ENCODE measurements around the gene GPR62. TPM values are rescaled to one million over a fixed set of nuclear protein-coding genes. Genes with fewer than 3 reads are reported as not detected.

Gene GPR62
- total RNA-seq, 2 experiments from 2014 or later, result not detected

DNA sequence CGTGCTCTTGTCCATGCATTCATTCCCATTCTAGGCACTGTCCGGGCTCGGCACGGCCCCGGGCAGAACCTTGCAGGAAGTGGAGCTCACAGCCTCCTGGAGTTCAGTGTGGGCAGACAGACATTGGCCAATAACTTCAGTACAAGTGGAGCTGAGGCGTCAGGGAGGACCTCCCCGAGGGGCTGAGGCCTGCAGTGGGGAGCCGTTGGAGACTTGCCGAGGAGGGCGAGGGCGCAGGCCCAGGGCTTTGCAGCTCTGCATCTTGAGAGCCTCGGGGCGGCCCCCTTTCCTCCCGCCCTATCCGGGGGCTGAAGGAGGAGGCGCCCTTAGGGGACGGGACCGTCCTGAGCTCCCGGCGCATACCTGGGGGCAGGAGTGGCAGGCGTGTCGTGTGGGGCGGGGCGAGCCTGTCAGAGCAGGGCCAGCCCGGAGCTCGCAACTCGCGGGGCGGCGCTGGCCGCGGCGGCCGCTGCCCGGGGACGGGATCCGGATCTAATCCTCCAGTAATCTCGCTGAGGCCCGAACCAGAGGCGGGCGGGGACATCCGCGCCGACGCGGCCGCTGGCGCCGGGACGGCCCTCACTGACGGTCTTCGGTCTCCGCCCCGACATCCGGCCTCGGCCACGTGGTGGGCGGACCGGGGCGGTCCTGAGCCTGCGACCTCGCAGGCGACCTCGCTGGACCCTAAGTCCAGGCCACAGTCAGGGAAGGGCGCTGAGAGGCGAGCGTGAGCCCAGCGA is 27.8 kb downstream of the GPR62 start, which contains the start of gene ACY1:
Gene ACY1, plus strand, starts transcription at position 698 of the 740 bp plus-strand sequence. CDS start 530 bp downstream, outside the sequence.
- POLR2A ChIA-PET, result interaction anchor here (0.7 to 4.4 kb wide), 10 partner anchors 8 to 470 kb away, joined by 3 to 84 read pairs (median 4); partner anchors contain the start of genes ABHD14A, ABHD14B, PARP3 and RPL29
- CTCF ChIA-PET, result interaction anchor here (0.8 to 4.1 kb wide), 8 partner anchors 9 to 296 kb away, joined by 3 to 31 read pairs (median 8); partner anchors contain the start of genes ABHD14A, ABHD14B, PARP3 and RPL29

DNA sequence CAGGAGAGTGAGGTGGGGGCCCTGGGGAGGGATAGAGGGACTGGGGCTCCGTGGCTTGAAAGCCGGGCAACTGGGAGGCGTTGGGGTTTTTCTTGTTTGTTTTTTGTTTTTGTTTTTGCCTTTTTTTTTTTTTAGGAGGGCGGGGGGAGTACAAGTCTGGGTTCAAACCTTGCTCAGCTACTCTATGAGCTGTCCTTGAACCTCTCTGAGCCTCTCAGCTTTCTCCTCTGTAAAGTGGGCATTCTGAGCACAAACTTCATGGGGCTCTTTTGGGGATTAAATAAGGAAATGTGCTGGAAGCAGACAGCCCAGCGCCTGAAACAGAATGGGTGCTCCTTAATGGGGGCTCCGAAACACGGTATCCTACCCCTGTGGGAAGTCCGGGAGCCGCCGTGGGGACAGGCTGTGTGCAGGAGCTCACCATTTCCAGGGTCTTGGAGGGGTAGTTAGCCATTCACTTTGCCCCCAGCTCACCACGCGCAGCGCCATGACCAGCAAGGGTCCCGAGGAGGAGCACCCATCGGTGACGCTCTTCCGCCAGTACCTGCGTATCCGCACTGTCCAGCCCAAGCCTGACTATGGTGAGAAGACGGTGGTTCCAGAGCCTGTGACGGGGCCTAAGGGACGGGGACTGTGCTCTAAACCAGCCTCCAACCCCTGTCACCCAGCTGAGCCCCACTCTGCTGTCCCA is 28.5 kb downstream of the GPR62 start:
- CTCF ChIA-PET, result interaction anchor here (0.6 to 4.1 kb wide), 7 partner anchors 10 to 295 kb away, joined by 3 to 31 read pairs (median 6); partner anchors contain the start of genes ABHD14A, ABHD14B, PARP3 and RPL29
- POLR2A ChIA-PET, result interaction anchor here (0.6 to 4.4 kb wide), 10 partner anchors 9 to 1643 kb away, joined by 3 to 84 read pairs (median 5); partner anchors contain the start of genes ABHD14A, ABHD14B, PARP3 and RASSF1

DNA sequence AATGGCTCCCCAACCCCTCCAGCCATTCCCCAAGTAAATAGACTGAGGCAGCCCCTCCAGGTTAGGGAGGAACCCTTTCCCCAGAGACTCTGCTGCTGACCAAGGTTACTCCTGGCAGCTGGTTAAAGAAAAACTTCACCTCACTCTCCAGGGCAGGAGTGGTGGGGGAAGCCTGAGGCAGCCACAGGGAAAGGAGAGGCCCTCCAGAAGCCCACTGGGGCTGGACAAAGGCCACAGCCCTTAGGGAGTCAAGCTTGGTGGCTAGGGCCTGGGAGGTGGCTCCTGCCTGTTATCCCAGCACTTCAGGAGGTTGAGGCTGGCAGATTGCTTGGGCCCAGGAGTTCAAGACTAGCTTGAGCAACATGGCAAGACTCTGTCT is 29.1 kb downstream of the GPR62 start:
- ChIA-PET POLR2A (interaction anchor here (0.7 to 4.4 kb wide), 3 partner anchors 9 to 293 kb away, joined by 4 to 84 read pairs (median 5); partner anchors contain the start of gene RPL29), CTCF (interaction anchor here (0.7 to 4.1 kb wide), 5 partner anchors 10 to 156 kb away, joined by 3 to 31 read pairs (median 10); partner anchors contain the start of genes ABHD14A, ABHD14B, PARP3 and RPL29)

DNA sequence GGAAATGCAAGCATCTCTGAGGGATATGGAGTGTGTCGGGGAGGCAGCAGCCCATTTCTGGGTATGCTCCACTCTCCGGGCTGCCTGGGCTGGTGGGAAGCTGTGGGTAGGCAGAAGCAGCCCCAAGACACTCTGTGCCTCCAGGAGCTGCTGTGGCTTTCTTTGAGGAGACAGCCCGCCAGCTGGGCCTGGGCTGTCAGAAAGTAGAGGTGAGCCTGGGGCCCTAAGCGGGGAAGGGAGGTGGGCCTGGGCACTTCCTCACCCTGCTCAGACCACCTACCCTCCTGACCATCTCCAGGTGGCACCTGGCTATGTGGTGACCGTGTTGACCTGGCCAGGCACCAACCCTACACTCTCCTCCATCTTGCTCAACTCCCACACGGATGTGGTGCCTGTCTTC is 29.9 kb downstream of the GPR62 start:
- ChIA-PET POLR2A (interaction anchor here (4.4 kb wide), 1 partner anchor 9 kb away, joined by 84 read pairs; the partner anchor contains the start of gene RPL29), CTCF (interaction anchor here (2.1 to 4.1 kb wide), 2 partner anchors 9 to 43 kb away, joined by 6 to 31 read pairs; partner anchors contain the start of genes PARP3, RPL29 and RRP9)

DNA sequence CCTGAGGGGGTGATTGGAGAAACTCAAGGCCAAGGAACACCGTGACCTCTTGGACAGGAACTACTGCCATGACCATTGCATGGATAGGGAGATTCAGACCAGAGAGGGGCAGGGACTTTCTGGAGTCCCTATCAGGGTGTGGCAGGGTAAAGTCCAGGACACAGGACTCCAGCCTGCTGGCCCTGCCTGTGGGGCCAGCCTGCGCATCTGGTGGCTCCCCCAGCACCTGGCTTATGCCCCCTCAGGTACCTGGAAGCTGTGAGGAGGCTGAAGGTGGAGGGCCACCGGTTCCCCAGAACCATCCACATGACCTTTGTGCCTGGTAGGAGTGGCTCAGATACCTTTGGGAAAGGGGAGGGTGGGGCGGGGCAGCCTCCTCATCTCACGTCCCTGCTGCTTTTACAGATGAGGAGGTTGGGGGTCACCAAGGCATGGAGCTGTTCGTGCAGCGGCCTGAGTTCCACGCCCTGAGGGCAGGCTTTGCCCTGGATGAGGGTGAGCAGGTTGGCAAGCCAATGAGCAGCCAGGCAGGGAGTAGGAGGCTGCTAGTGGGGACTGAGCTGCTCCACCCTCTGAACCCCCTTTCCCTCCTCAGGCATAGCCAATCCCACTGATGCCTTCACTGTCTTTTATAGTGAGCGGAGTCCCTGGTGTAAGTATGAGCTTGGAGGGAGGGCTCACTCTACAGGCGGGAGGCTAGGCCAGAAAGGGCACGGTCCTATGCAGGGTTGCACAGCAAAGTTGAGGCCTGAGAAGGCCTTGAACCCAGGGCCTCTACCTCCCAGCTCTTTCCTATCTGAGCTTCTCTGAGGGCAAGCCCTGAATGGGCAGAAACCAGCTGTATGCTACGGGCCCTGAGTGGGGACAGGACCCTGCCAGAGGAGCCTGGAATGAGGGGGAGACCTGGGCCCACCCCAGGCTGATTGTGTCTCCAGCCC is 31.1 kb downstream of the GPR62 start:
- POLR2A ChIA-PET, result no interaction called here
- CTCF ChIA-PET, result no interaction called here

DNA sequence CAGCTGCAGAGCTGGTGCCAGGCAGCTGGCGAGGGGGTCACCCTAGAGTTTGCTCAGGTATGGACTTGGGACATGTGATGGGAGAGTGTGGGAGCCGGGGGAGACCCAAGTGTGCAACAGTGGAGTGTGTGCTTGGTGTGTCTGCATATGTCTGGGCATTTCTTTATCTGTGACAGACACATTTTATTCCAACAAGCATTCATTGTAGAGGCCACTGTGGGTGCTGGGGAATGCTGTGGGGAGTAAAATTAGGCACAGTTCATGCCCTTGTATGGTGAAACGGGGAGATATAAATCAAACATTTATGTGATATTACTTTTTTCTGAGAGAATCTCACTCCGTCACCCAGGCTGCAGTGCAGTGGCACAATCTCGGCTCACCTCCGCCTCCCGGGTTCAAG is 32.4 kb downstream of the GPR62 start:
- ChIA-PET CTCF (no interaction called here), POLR2A (no interaction called here)

DNA sequence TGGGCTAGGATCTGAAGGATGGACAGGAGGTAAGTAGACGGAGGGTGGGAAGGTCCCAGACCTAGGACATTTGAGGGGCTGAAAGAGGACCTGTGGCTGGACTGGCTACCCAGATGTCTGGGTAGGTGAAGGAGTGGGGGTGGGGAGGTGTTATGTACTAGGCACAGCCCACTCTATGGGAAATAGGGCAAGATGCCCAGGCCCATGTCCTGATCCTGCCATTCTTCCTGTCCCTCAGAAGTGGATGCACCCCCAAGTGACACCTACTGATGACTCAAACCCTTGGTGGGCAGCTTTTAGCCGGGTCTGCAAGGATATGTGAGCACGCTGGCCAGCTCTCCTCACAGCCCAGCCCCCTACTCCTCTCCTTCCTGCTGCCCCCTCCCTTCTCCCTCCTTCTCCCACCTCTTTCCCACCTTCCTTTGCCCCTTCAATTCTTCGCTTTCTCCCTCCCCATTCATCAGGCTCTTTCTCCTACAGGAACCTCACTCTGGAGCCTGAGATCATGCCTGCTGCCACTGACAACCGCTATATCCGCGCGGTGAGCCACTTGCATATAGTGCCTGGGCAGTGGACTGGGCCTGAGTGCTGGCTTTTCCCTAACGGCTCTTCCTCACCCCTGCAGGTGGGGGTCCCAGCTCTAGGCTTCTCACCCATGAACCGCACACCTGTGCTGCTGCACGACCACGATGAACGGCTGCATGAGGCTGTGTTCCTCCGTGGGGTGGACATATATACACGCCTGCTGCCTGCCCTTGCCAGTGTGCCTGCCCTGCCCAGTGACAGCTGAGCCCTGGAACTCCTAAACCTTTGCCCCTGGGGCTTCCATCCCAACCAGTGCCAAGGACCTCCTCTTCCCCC is 33.3 kb downstream of the GPR62 start:
- POLR2A ChIA-PET, result no interaction called here
- CTCF ChIA-PET, result no interaction called here

DNA sequence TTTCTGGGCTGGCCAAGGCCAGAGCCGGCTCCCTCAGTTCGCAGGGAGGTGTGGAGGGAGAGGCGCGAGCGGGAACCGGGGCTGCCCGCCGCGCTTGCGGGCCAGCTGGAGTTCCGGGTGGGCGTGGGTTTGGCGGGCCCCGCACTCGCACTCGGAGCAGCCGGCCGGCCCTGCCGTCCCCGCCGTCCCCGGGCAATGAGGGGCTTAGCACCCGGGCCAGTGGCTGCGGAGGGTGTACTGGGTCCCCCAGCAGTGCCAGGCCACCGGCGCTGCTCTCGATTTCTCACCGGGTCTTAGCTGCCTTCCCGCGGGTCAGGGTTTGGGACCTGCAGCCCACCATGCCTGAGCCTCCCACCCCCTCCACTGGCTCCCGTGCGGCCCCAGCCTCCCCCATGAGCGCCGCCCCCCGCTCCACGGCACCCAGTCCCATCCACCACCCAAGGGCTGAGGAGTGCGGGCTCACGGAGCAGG is 35.4 kb downstream of the GPR62 start:
- CTCF ChIA-PET, result interaction anchor here (0.7 kb wide), 2 partner anchors 66 to 222 kb away, joined by 3 to 4 read pairs; partner anchors contain the start of gene DUSP7
- POLR2A ChIA-PET, result interaction anchor here (1.0 to 1.3 kb wide), 2 partner anchors 17 to 66 kb away, joined by 3 read pairs; partner anchors contain the start of genes ABHD14B and DUSP7

DNA sequence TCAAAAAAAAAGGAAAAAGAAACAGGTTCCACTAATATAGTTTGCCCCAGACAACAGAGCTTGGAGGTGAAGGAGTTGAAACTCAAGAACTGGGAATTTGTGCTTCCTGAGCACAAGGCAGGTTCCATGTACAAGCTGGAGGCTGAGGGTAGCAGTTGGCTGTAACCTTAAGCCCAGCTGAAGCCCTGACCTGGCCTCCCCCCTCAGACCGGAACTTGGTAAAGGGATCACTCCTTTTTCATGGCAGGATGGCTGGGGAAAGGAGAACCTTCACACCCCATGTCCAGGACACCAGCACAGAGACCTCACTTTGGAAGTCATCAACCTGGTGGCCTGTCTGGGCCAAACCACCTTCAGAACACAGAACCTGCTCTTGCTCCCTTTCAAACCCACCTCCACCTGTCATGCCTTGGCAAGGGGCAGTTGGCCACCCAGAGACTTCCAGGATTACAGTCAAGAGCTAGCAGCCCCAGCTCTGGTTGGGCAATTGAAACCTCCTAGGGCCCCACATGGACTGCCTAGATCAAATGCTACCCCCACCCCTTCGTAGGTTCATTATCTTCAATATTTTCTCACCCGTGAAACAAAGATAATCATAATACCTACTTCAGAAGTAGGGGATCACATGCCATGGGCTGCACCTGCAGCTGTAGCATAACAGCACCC is 37.0 kb downstream of the GPR62 start:
- CTCF ChIA-PET, result interaction anchor here (0.7 to 5.0 kb wide), 5 partner anchors 9 to 131 kb away, joined by 3 to 31 read pairs (median 3); partner anchors contain the start of genes ABHD14A, ABHD14B, ACY1 and RRP9
- POLR2A ChIA-PET, result interaction anchor here (0.6 to 5.5 kb wide), 3 partner anchors 9 to 1483 kb away, joined by 3 to 84 read pairs (median 4); partner anchors contain the start of gene ACY1

DNA sequence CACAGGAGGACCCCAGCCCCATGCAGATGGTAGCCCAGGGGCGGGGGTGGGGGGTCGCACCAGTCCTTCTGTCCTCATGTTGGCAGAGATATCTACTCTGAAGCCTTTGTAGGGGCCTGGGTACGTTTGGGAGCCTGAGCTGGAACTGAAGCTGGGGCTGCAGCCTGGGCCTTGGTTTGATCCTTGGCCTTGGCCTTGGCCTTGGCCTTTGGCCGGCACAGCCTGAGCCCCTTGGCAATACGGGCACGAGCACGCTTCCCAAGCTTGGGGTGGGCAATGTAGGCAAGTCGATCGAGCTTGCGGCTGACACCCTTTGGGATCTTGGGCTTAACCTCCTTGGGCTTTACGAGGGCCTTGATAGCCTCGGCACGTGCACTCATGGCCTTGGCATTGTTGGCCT is 38.5 kb downstream of the GPR62 start:
- CTCF ChIA-PET, result interaction anchor here (1.1 to 5.0 kb wide), 3 partner anchors 10 to 20 kb away, joined by 3 to 31 read pairs (median 26); partner anchors contain the start of genes ABHD14A, ABHD14B and ACY1
- POLR2A ChIA-PET, result interaction anchor here (5.5 kb wide), 1 partner anchor 10 kb away, joined by 84 read pairs; the partner anchor contains the start of gene ACY1

DNA sequence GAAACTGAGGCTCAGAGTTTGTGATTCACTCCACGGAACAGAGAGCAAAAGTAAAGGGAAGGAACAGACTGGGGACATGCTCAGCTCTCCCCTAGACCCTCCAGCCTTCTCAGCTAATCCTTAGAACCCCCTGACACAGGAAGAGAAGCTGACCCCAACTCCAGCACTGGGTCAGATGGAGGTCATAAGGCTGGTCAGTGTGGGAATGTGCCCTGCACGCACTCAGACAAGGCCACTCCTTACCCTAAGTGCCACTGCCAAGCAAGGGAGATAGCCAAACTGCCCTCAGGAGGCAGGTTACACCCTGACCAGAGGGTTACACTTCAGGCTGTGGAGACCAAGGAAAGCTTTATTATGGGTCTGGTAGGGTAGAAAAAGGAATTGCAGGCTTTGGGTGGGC is 39.3 kb downstream of the GPR62 start:
- ChIA-PET CTCF (interaction anchor here (4.8 to 5.0 kb wide), 2 partner anchors 11 to 21 kb away, joined by 26 to 31 read pairs; partner anchors contain the start of genes ABHD14A, ABHD14B and ACY1), POLR2A (interaction anchor here (0.5 to 5.5 kb wide), 3 partner anchors 11 to 283 kb away, joined by 3 to 84 read pairs (median 26); partner anchors contain the start of genes ACY1, PARP3 and RRP9)

DNA sequence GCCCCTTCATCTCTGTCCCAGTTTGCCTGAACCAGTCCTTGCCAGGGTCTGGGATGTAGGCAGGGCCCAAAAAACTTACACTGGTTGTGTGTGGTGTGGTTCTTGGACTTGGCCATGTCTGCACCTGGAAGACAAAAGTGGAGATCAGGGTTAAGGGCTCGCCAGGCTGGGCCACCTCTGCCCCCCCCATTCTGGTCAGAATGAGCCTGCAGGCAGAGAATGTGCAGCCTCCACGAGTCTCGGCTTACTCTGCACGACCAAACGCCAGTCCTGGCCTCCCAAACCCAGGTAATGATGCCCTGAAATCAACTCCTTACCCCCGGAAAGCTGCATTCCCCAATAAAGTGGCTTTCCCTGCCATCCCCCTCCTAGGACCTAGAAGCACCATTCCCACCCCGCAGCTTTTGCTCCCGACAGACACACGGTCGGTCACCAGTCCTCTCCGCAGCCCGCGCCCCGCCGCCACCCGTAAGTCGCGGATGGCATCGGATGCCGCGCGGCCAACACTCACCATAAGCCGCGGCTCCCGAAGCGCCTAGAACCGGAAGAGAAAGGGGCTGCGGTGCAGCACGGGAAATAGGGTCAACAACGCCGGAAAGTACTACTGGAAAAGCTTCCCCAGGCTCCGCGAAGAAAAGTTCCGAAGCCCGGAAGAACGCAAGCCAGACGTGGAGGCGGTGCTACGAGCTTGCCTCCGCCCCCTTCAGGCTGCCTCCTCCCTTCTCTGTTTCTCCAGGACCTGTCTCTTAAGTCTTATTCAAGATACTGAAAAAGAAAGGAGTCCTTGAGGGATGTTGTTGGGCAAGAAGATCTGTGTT is 40.4 kb downstream of the GPR62 start, which contains the start of gene RPL29:
Gene RPL29, minus strand, starts transcription at position 550 of the 818 bp plus-strand sequence. Its CDS starts 434 bp downstream, at position 116.
- ChIA-PET POLR2A (interaction anchor here (0.6 to 5.5 kb wide), 14 partner anchors 12 to 284 kb away, joined by 3 to 84 read pairs (median 3); partner anchors contain the start of genes ABHD14B, ACY1, DUSP7 and GPR62), CTCF (interaction anchor here (0.7 to 5.0 kb wide), 12 partner anchors 12 to 159 kb away, joined by 3 to 31 read pairs (median 4); partner anchors contain the start of genes ABHD14A, ABHD14B, ACY1 and DUSP7)

DNA sequence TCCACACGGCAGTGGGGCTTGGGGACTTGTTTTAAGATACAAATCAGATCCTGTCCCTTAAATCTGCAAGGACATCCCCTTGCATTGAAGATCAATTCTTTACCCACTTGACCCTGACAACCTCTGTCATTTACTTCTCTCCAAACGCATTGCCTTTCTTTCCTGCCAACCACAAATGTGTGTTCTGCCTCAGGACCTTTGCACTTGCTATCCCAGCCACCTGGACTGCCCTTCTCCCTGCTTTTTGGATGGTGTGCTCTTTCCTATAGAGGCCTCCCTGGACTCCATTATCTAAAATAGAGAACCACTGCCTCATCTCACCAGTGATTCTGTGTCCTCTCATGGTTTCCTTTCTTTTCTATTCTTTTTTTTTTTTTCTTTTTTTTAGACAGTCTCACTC is 42.0 kb downstream of the GPR62 start:
- ChIA-PET POLR2A (no interaction called here), CTCF (interaction anchor here (1.0 kb wide), 1 partner anchor 149 kb away, joined by 3 read pairs; no protein-coding TSS in a partner anchor)

DNA sequence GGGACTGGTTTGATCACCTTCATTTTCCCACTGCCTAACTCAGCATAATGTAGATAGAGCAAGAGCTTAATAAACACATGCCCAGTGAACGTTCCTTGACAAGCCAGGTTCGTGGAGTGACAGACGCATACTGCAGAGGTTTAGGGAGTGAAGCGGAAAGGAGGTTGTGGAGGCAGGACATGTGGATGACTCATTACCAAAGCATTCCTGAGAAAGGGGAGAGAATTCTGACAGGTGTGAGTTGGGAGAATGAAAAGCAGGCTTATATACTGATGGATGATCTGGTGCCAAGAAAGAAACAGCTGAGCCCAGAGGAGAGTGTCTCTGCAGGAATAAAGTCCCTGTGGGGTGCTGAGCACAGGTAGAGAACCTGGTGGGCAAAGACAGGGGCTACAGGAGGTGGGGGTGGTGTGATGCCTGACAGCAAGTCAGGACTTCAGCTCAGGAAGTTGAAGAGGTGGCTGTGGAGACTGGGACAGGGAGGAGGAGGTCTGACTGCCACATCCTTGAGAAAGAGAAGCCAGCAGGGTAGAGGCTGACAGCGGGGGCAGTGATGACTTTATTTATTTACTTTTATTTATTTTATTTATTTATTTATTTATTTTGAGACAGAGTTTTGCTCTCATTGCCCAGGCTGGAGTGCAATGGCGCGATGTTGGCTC is 42.9 kb downstream of the GPR62 start:
- ChIA-PET CTCF (interaction anchor here (1.0 to 1.4 kb wide), 3 partner anchors 55 to 148 kb away, joined by 3 to 5 read pairs (median 3); no protein-coding TSS in a partner anchor), POLR2A (interaction anchor here (0.6 kb wide), 1 partner anchor 24 kb away, joined by 3 read pairs; the partner anchor contains the start of gene ABHD14B)

Measured in activated CD8-positive, alpha-beta memory T cell treated with anti-CD3 and anti-CD28 coated beads for 36 hours (primary cell).